WTC11 (cell line): ENCODE data around the gene PEAR1. TPM values are rescaled to one million over a fixed set of nuclear protein-coding genes. Genes with fewer than 3 reads are reported as not detected.

Experiments used
- ATAC-seq: fragments of 200-7000 bp; cut with Tn5 transposase; 2 replicates; pipeline ENCODE4 v1.10.0; 2021; ENCODE audit warnings: mild to moderate bottlenecking, moderate library complexity
- CTCF ChIA-PET: fragments of 300-600 bp; sonication (Branson Sonifier 250); formaldehyde crosslinking; loops from one replicate; lab custom pipeline; 2021; ENCODE audit warnings: antibody characterized with exemption; lab: Charles Lee
- POLR2A ChIA-PET: fragments of 350-600 bp; sonication (Branson Sonifier 250); formaldehyde crosslinking; loops from one replicate; lab custom pipeline; 2021; ENCODE audit warnings: antibody characterized with exemption; lab: Charles Lee
- DNase-seq: peaks from one replicate; pipeline ENCODE4 v3.0.0; 2021; ENCODE audit warnings: low spot score
- H3K27ac Mint-ChIP-seq: 2 replicates; pipeline ENCODE4 v1.8.0; 2021; ENCODE audit warnings: mixed read lengths
- H3K27me3 Mint-ChIP-seq: 2 replicates; pipeline ENCODE4 v1.8.0; 2021; ENCODE audit warnings: low read depth, mild to moderate bottlenecking, moderate library complexity, mixed read lengths
- H3K36me3 Mint-ChIP-seq: 2 replicates; pipeline ENCODE4 v1.8.0; 2021; ENCODE audit warnings: mixed read lengths
- H3K4me1 Mint-ChIP-seq: 2 replicates; pipeline ENCODE4 v1.8.0; 2022; ENCODE audit warnings: mixed read lengths
- H3K4me3 Mint-ChIP-seq: 2 replicates; pipeline ENCODE4 v1.8.0; 2021; ENCODE audit warnings: mild to moderate bottlenecking, moderate library complexity, mixed read lengths
- H3K9me3 Mint-ChIP-seq: 2 replicates; pipeline ENCODE4 v1.8.0; 2021; ENCODE audit warnings: mixed read lengths
- ETV6 ChIP-seq: sonication (generic); formaldehyde crosslinking; IDR thresholded peaks from 2 replicates; pipeline ENCODE4 v1.8.1; 2022; ENCODE audit warnings: mild to moderate bottlenecking, missing genetic modification reagents
- GRHL2 ChIP-seq: fragments of 250-450 bp; sonication (Bioruptor Pico); IDR thresholded peaks from 2 replicates; pipeline ENCODE4 v1.8.0; 2022; ENCODE audit warnings: mild to moderate bottlenecking, moderate library complexity; ENCODE audit not compliant: insufficient replicate concordance, severe bottlenecking
- KAT7 ChIP-seq: sonication (generic); formaldehyde crosslinking; IDR thresholded peaks from 2 replicates; pipeline ENCODE4 v1.8.1; 2023; ENCODE audit warnings: missing genetic modification reagents, mild to moderate bottlenecking, borderline replicate concordance
- NFYB ChIP-seq: sonication (generic); formaldehyde crosslinking; conservative IDR thresholded peaks from 2 replicates; pipeline ENCODE4 v1.8.0; 2022; ENCODE audit warnings: low read depth, missing genetic modification reagents
- NR3C1 ChIP-seq: sonication (generic); formaldehyde crosslinking; conservative IDR thresholded peaks from 2 replicates; pipeline ENCODE4 v1.8.1; 2023; ENCODE audit warnings: low read depth, mild to moderate bottlenecking, missing genetic modification reagents
- RELA ChIP-seq: sonication (generic); formaldehyde crosslinking; IDR thresholded peaks from 2 replicates; pipeline ENCODE4 v1.8.1; 2022; ENCODE audit warnings: missing genetic modification reagents, mild to moderate bottlenecking, borderline replicate concordance
- TEAD1 ChIP-seq: sonication (generic); formaldehyde crosslinking; IDR thresholded peaks from 2 replicates; pipeline ENCODE4 v1.8.0; 2022; ENCODE audit warnings: mild to moderate bottlenecking, missing genetic modification reagents
- TEAD4 ChIP-seq: sonication (generic); formaldehyde crosslinking; IDR thresholded peaks from 2 replicates; pipeline ENCODE4 v1.8.0; 2022; ENCODE audit warnings: mild to moderate bottlenecking, missing genetic modification reagents
- TP53 ChIP-seq: sonication (generic); formaldehyde crosslinking; IDR thresholded peaks from 2 replicates; pipeline ENCODE4 v1.8.1; 2023; ENCODE audit warnings: mild to moderate bottlenecking, missing genetic modification reagents
- ZNF317 ChIP-seq: sonication (generic); formaldehyde crosslinking; IDR thresholded peaks from 2 replicates; pipeline ENCODE4 v1.8.1; 2023; ENCODE audit warnings: low read depth, mild to moderate bottlenecking, moderate library complexity, missing genetic modification reagents, borderline replicate concordance
- ZNF396 ChIP-seq: fragments of 250-450 bp; sonication (Bioruptor Pico); IDR thresholded peaks from 2 replicates; pipeline ENCODE4 v1.8.0; 2021; ENCODE audit warnings: mild to moderate bottlenecking, moderate library complexity, borderline replicate concordance
- total RNA-seq: library from RNA; stranded (reverse); gene quantifications from 3 replicates; pipeline ENCODE4 v1.2.3, GENCODE V29; 2021
- TF ChIP-seq, protein P1 (sequence below): sonication (generic); formaldehyde crosslinking; IDR thresholded peaks from 2 replicates; pipeline ENCODE4 v1.8.1; 2023; ENCODE audit warnings: mild to moderate bottlenecking, missing genetic modification reagents, borderline replicate concordance
- TF ChIP-seq, protein P2 (sequence below): sonication (generic); formaldehyde crosslinking; IDR thresholded peaks from 2 replicates; pipeline ENCODE4 v1.8.0; 2022; ENCODE audit warnings: mild to moderate bottlenecking, missing genetic modification reagents
- TF ChIP-seq, protein P3 (sequence below): sonication (generic); formaldehyde crosslinking; IDR thresholded peaks from 2 replicates; pipeline ENCODE4 v1.8.0; 2022; ENCODE audit warnings: mild to moderate bottlenecking, missing genetic modification reagents
- TF ChIP-seq, protein P4 (sequence below): sonication (generic); formaldehyde crosslinking; IDR thresholded peaks from 2 replicates; pipeline ENCODE4 v1.8.1; 2022; ENCODE audit warnings: low read depth, missing genetic modification reagents, borderline replicate concordance
- TF ChIP-seq, protein P5 (sequence below): sonication (generic); formaldehyde crosslinking; IDR thresholded peaks from 2 replicates; pipeline ENCODE4 v1.8.0; 2022; ENCODE audit warnings: missing genetic modification reagents
- TF ChIP-seq, protein P6 (sequence below): fragments of 250-450 bp; sonication (Bioruptor Pico); IDR thresholded peaks from 2 replicates; pipeline ENCODE4 v1.9.0; 2021; ENCODE audit warnings: moderate library complexity, mild to moderate bottlenecking, inconsistent platforms, borderline replicate concordance
- TF ChIP-seq, protein P7 (sequence below): fragments of 250-450 bp; sonication (Bioruptor Pico); IDR thresholded peaks from 2 replicates; pipeline ENCODE4 v1.9.0; 2021; ENCODE audit warnings: mild to moderate bottlenecking
- TF ChIP-seq, protein P8 (sequence below): sonication (generic); formaldehyde crosslinking; IDR thresholded peaks from 2 replicates; pipeline ENCODE4 v1.8.1; 2023; ENCODE audit warnings: mild to moderate bottlenecking, missing genetic modification reagents

PEAR1 gene
- total RNA-seq, 1 experiment from 2014 or later, result 1.6 TPM

DNA sequence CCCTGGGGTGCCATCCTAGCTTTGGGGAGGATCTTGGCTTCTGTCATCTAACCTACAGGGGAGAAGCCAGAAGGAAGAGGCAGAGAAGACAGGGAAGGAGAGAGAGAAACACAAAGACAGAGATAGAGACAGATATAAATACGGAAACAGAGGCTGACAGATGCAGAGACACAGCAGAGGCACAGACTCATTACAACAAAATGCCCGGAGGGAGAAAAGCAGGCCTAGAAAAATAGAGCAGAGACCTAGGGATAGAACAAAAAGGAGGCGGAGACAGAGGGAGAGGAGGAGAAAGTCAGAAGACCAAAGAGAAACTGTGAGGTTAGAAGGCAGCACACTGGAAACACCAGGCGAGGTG lies 1.9 kb downstream of the PEAR1 start (continued):
- TF ChIP-seq ETV6 (CRISPR knock-in tag) (no peak), TEAD4 (CRISPR knock-in tag) (no peak), GRHL2 (CRISPR knock-in tag) (no peak), TEAD1 (CRISPR knock-in tag) (no peak), RELA (CRISPR knock-in tag) (no peak), NFYB (no peak), TP53 (CRISPR knock-in tag) (no peak), ZNF317 (CRISPR knock-in tag) (no peak), KAT7 (CRISPR knock-in tag) (no peak)
- TF ChIP-seq, protein P1, sequence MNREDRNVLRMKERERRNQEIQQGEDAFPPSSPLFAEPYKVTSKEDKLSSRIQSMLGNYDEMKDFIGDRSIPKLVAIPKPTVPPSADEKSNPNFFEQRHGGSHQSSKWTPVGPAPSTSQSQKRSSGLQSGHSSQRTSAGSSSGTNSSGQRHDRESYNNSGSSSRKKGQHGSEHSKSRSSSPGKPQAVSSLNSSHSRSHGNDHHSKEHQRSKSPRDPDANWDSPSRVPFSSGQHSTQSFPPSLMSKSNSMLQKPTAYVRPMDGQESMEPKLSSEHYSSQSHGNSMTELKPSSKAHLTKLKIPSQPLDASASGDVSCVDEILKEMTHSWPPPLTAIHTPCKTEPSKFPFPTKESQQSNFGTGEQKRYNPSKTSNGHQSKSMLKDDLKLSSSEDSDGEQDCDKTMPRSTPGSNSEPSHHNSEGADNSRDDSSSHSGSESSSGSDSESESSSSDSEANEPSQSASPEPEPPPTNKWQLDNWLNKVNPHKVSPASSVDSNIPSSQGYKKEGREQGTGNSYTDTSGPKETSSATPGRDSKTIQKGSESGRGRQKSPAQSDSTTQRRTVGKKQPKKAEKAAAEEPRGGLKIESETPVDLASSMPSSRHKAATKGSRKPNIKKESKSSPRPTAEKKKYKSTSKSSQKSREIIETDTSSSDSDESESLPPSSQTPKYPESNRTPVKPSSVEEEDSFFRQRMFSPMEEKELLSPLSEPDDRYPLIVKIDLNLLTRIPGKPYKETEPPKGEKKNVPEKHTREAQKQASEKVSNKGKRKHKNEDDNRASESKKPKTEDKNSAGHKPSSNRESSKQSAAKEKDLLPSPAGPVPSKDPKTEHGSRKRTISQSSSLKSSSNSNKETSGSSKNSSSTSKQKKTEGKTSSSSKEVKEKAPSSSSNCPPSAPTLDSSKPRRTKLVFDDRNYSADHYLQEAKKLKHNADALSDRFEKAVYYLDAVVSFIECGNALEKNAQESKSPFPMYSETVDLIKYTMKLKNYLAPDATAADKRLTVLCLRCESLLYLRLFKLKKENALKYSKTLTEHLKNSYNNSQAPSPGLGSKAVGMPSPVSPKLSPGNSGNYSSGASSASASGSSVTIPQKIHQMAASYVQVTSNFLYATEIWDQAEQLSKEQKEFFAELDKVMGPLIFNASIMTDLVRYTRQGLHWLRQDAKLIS, result no peak
- TF ChIP-seq, protein P2, sequence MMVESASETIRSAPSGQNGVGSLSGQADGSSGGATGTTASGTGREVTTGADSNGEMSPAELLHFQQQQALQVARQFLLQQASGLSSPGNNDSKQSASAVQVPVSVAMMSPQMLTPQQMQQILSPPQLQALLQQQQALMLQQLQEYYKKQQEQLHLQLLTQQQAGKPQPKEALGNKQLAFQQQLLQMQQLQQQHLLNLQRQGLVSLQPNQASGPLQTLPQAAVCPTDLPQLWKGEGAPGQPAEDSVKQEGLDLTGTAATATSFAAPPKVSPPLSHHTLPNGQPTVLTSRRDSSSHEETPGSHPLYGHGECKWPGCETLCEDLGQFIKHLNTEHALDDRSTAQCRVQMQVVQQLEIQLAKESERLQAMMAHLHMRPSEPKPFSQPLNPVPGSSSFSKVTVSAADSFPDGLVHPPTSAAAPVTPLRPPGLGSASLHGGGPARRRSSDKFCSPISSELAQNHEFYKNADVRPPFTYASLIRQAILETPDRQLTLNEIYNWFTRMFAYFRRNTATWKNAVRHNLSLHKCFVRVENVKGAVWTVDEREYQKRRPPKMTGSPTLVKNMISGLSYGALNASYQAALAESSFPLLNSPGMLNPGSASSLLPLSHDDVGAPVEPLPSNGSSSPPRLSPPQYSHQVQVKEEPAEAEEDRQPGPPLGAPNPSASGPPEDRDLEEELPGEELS (CRISPR knock-in tag), result no peak
- TF ChIP-seq, protein P3, sequence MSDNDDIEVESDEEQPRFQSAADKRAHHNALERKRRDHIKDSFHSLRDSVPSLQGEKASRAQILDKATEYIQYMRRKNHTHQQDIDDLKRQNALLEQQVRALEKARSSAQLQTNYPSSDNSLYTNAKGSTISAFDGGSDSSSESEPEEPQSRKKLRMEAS (CRISPR knock-in tag), result no peak

DNA sequence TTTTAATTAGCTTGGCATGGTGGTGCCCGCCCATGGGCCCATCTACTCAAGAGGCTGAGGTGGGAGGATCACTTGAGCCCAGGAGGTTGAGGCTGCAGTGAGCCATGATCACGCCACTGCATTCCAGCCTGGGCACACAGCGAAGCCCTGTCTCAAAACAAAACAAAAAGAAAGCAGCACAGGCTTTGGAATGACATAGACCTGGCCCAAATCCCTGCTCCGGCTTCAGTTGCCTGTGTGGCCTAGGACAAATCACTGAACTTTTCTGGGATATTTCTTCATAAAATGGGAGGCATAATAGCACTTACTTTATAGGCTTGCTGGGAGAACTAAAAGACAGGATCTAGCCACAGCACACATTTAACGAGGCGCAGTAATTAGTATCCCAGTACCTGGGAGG lies 2.4 kb downstream of the PEAR1 start:
- no peaks in the 10 kb centered on the region for H3K36me3 Mint-ChIP-seq
- DNase-seq (no peak), ATAC-seq (no peak)
- peaks cover 59% of the 10 kb centered on the region for H3K27me3 Mint-ChIP-seq
- ChIA-PET CTCF (interaction anchor here (1.0 to 7.0 kb wide), 4 partner anchors 15 to 32 kb away, joined by 6 to 233 read pairs (median 8); partner anchors contain the start of gene LRRC71), POLR2A (no interaction called here)
- no peaks in the 10 kb centered on the region for H3K9me3 Mint-ChIP-seq
- H3K4me3 Mint-ChIP-seq, result no peak overlapping the region
- no peak overlapping the region for H3K27ac Mint-ChIP-seq
- peaks cover 21% of the 10 kb centered on the region for H3K4me1 Mint-ChIP-seq
- TF ChIP-seq, protein P4, sequence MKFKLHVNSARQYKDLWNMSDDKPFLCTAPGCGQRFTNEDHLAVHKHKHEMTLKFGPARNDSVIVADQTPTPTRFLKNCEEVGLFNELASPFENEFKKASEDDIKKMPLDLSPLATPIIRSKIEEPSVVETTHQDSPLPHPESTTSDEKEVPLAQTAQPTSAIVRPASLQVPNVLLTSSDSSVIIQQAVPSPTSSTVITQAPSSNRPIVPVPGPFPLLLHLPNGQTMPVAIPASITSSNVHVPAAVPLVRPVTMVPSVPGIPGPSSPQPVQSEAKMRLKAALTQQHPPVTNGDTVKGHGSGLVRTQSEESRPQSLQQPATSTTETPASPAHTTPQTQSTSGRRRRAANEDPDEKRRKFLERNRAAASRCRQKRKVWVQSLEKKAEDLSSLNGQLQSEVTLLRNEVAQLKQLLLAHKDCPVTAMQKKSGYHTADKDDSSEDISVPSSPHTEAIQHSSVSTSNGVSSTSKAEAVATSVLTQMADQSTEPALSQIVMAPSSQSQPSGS (CRISPR knock-in tag), result no peak
- TF ChIP-seq, protein P5, sequence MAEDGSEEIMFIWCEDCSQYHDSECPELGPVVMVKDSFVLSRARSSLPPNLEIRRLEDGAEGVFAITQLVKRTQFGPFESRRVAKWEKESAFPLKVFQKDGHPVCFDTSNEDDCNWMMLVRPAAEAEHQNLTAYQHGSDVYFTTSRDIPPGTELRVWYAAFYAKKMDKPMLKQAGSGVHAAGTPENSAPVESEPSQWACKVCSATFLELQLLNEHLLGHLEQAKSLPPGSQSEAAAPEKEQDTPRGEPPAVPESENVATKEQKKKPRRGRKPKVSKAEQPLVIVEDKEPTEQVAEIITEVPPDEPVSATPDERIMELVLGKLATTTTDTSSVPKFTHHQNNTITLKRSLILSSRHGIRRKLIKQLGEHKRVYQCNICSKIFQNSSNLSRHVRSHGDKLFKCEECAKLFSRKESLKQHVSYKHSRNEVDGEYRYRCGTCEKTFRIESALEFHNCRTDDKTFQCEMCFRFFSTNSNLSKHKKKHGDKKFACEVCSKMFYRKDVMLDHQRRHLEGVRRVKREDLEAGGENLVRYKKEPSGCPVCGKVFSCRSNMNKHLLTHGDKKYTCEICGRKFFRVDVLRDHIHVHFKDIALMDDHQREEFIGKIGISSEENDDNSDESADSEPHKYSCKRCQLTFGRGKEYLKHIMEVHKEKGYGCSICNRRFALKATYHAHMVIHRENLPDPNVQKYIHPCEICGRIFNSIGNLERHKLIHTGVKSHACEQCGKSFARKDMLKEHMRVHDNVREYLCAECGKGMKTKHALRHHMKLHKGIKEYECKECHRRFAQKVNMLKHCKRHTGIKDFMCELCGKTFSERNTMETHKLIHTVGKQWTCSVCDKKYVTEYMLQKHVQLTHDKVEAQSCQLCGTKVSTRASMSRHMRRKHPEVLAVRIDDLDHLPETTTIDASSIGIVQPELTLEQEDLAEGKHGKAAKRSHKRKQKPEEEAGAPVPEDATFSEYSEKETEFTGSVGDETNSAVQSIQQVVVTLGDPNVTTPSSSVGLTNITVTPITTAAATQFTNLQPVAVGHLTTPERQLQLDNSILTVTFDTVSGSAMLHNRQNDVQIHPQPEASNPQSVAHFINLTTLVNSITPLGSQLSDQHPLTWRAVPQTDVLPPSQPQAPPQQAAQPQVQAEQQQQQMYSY (CRISPR knock-in tag), result no peak
- TF ChIP-seq, protein P6, sequence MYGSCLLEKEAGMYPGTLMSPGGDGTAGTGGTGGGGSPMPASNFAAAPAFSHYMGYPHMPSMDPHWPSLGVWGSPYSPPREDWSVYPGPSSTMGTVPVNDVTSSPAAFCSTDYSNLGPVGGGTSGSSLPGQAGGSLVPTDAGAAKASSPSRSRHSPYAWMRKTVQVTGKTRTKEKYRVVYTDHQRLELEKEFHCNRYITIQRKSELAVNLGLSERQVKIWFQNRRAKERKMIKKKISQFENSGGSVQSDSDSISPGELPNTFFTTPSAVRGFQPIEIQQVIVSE (CRISPR knock-in tag), result no peak
- TF ChIP-seq NR3C1 (CRISPR knock-in tag) (no peak), NFYB (no peak), ZNF396 (CRISPR knock-in tag) (no peak), TEAD1 (CRISPR knock-in tag) (no peak)
- TF ChIP-seq, protein P7, sequence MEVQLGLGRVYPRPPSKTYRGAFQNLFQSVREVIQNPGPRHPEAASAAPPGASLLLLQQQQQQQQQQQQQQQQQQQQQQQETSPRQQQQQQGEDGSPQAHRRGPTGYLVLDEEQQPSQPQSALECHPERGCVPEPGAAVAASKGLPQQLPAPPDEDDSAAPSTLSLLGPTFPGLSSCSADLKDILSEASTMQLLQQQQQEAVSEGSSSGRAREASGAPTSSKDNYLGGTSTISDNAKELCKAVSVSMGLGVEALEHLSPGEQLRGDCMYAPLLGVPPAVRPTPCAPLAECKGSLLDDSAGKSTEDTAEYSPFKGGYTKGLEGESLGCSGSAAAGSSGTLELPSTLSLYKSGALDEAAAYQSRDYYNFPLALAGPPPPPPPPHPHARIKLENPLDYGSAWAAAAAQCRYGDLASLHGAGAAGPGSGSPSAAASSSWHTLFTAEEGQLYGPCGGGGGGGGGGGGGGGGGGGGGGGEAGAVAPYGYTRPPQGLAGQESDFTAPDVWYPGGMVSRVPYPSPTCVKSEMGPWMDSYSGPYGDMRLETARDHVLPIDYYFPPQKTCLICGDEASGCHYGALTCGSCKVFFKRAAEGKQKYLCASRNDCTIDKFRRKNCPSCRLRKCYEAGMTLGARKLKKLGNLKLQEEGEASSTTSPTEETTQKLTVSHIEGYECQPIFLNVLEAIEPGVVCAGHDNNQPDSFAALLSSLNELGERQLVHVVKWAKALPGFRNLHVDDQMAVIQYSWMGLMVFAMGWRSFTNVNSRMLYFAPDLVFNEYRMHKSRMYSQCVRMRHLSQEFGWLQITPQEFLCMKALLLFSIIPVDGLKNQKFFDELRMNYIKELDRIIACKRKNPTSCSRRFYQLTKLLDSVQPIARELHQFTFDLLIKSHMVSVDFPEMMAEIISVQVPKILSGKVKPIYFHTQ (CRISPR knock-in tag), result no peak
- TF ChIP-seq, protein P8, sequence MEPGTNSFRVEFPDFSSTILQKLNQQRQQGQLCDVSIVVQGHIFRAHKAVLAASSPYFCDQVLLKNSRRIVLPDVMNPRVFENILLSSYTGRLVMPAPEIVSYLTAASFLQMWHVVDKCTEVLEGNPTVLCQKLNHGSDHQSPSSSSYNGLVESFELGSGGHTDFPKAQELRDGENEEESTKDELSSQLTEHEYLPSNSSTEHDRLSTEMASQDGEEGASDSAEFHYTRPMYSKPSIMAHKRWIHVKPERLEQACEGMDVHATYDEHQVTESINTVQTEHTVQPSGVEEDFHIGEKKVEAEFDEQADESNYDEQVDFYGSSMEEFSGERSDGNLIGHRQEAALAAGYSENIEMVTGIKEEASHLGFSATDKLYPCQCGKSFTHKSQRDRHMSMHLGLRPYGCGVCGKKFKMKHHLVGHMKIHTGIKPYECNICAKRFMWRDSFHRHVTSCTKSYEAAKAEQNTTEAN (CRISPR knock-in tag), result no peak
